ENCODE results near the gene ITGA5.
A peak's percentile ranks its signal among the peaks of the same experiment; 100 is the strongest.

Gene ITGA5

DNA sequence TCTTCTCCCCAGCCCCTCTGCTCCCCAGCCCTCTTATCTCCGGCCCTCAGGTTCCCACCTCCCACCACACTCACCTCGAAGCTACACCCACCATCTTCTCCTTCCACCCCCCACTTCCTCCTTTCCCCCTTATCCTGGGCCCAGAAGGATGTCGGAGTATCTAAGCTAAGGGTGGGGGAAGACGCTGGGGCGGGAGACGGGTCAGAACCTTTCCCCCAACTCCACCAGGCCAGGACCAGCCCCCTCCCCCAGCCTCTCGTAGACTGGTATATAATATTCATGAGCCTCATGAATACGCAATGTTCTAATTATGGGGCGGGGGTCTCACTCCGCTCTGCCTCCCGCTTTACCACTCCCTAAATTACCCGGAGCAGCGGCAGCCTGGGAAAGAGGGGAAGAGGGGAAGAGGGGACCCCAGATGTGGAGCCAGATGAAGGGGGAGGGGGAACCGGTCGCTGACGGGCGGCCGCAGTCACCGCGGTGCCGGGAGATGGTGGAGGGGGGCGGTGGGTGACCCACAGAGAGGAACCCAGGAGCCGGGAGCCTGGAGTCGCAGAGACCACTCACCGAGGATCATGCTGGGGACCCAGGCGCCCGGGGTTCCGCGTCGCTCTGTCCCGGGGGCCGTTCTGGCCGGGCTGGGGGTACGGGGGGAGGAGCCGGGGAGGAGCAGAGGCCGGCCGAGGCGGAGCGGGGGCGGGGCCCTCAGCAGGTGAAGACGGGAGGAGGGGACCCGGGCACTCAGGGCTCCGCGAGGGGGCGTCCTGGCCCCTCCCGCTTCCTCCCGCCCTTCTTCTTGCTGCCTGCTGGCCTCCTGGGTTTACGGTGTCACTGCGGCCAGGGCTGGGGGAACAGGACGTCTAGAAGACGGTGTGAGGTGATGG lies 28.2 kb downstream of the ITGA5 start:
- no peak for FAIRE-seq
- no peak for TF ChIP-seq POLR2AphosphoS5 (IDR thresholded peaks at IDR 0.05; ENCODE audit: low read depth, low read length)
- TF ChIP-seq TAF1 (IDR thresholded peaks at IDR 0.05; ENCODE audit: borderline replicate concordance, low read depth, low read length) = no peak
- no peak for TF ChIP-seq POLR2A (IDR thresholded peaks at IDR 0.05; ENCODE audit: low read depth, low read length)
- DNase-seq (ENCODE audit: insufficient read length) = peak; percentile 89

DNA sequence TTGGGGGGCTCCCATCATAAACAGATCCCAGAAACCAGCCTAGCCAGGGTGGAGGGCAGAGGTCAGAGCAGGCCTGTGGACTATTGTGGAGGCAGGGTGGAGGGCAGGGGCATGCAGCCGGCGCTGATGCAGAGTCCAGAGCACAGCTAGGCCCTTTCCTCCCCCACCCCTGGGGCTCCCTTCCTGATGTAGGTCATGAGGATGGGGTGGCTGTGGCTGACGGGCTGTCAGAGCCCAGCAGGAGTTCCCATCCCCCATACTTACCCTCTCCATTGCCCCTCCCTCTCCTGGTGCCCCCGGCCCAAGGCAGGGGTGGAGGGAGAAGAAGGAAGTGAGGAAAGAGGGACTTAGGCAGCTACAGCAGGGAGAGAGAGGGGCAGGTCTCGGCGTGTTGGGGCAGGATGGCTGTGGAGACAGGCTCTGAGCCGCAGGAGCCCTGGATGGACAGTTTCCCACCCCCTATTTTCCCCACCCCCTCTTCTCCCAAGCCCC lies 28.8 kb downstream of the ITGA5 start:
- TF ChIP-seq POLR2AphosphoS5 (IDR thresholded peaks at IDR 0.05; ENCODE audit: low read depth, low read length) = no peak
- no peak for TF ChIP-seq POLR2A (IDR thresholded peaks at IDR 0.05; ENCODE audit: low read depth, low read length)
- no peak for TF ChIP-seq TAF1 (IDR thresholded peaks at IDR 0.05; ENCODE audit: borderline replicate concordance, low read depth, low read length)
- DNase-seq (ENCODE audit: insufficient read length) = no peak
- no peak for FAIRE-seq

DNA sequence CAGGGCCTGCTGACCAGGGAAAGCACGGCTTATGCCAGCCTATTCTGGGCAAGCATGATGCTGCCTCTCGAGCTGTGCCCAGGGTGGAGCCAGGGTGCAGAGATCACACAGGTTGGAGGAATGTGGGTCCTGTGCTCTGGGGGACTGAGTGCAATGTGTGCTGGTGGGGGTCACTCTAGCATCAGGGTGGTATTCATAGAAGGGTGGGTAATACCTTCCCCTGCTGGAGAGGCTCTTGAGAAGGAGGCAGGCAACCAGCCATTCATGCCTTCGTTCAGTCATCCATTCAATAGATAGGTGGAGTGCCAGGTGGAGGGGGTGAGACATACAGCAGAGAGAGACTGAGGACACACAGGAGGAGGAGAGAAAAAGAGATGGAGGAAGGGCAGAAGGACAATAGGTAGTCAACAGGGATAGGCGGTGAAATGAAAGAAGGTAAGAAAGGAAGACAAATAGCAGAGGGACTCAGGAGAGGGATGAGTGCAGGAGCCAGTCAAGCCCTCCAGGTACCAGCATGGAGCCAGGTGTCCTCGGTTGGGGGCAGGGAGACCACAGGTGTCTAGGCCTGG lies 29.4 kb downstream of the ITGA5 start:
- TF ChIP-seq POLR2A (IDR thresholded peaks at IDR 0.05; ENCODE audit: low read depth, low read length) (no peak), TAF1 (IDR thresholded peaks at IDR 0.05; ENCODE audit: borderline replicate concordance, low read depth, low read length) (no peak), POLR2AphosphoS5 (IDR thresholded peaks at IDR 0.05; ENCODE audit: low read depth, low read length) (no peak)
- FAIRE-seq (no peak), DNase-seq (ENCODE audit: insufficient read length) (no peak)

DNA sequence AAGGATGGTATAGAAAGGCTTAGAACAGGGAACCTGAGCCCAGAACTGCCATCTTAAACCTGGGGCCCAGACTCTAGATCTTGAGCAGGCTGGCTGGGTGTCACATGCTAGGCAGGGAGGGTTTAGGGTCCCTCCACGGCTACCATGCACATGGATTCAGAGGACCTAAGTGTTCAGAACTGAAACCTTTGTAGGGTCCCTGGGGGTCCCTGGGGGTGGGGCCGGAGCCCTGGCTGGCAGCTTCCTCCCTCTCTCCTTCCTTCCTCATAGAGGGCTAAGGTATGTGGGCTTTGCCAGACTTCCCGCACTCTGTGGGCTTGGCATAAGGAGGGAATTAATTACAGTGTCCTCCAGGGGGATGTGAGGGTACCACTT lies 29.9 kb downstream of the ITGA5 start:
- no peak for TF ChIP-seq POLR2AphosphoS5 (IDR thresholded peaks at IDR 0.05; ENCODE audit: low read depth, low read length)
- TF ChIP-seq TAF1 (IDR thresholded peaks at IDR 0.05; ENCODE audit: borderline replicate concordance, low read depth, low read length) = no peak
- TF ChIP-seq POLR2A (IDR thresholded peaks at IDR 0.05; ENCODE audit: low read depth, low read length) = no peak
- DNase-seq (ENCODE audit: insufficient read length) (no peak), FAIRE-seq (no peak)

DNA sequence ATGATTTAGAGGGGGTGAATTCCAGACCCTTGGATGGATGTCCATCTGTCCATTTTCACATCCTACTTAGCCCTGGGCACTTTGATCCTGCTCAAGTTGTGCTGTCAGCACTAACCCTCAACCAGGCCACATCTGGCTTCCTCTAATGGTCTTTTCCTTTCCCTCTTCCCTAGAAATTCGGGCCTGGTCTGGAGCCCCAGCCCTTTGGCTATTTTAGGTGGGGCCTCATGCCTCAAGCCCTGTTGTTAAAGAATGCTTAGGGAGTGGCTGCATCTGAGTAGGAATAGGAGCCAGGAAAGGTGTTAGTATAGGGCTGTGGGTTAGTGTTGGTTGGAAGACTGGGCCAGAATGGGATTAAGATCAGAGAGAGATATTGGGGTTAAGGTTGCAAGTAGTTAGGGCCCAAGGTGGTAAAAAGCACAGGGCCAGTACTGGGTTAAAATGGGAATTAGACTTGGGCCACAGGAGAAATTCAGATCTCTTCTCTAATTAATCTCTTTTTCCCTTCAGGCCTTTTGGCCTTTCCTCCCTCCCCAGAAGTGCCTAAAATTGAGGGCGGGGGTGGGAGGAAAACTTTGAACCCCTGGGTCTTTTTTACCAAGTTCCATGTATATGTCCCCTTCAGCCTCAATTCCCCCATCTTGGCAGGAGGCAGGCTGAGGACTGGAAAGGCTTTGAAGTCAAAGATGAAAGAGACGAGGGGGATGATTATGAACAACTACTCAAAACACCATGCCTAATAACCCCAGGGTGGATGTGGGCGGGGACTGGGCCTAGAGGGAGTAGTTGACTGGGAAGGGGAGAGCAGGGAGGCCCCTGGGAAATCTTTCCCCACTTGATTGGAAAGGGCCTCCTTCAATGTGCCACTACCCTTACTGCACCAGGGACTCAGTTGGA lies 30.6 kb downstream of the ITGA5 start:
- no peak for TF ChIP-seq POLR2AphosphoS5 (IDR thresholded peaks at IDR 0.05; ENCODE audit: low read depth, low read length)
- TF ChIP-seq POLR2A (IDR thresholded peaks at IDR 0.05; ENCODE audit: low read depth, low read length) = no peak
- TF ChIP-seq TAF1 (IDR thresholded peaks at IDR 0.05; ENCODE audit: borderline replicate concordance, low read depth, low read length) = no peak
- DNase-seq (ENCODE audit: insufficient read length) (no peak), FAIRE-seq (no peak)

DNA sequence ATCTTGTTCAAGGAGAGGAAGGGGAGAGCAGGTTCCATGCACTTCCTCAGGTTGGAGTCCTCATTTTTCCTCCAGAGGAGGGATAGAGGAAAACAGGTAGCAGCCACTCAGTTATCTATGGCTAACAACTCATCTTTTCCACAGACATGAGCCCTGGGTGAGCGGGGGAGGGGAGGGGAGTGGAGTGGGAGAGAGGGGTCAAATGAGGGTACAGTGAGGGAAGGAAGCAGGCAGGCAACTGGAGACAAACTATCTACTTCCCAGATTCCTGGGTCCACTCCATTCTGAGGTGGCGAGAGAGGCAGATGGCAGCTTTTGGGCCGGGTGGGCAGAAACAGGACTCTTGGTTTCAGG lies 32.0 kb downstream of the ITGA5 start:
- no peak for FAIRE-seq
- no peak for DNase-seq (ENCODE audit: insufficient read length)
- TF ChIP-seq TAF1 (IDR thresholded peaks at IDR 0.05; ENCODE audit: borderline replicate concordance, low read depth, low read length) (no peak), POLR2A (IDR thresholded peaks at IDR 0.05; ENCODE audit: low read depth, low read length) (no peak), POLR2AphosphoS5 (IDR thresholded peaks at IDR 0.05; ENCODE audit: low read depth, low read length) (no peak)

DNA sequence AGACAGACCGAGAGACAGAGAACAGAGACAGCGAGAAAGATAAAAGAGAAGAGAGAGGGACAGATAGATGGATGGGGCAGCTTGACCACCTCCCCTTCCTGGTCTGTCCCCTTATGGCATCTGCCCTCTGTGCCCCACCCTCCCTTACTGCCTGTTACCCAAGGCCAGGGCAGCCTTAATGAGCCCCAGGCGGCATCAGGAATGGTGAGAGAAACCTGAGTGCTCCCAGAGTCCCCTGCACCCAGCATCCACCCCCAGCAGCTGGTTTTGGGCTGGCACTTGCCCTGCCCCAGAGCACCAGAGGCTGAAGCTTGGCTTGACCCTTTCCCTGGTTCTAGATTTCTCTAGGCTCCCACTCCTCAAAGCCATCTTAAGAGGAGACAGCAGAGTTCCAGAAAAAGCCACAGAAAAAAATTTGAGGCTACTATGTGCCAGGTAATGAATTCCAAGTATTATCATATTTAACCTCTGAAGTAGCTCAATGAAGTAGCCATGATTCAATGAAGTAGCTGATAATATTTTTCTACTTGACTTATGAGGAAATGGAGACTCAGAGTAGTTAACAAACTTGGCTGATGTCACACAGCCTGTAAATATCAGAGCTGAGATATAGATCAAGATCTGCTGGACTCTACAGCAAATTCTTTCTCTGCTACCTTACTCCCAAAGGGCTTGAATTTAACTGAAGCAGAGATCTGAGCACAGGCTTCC lies 32.5 kb downstream of the ITGA5 start:
- TF ChIP-seq POLR2A (IDR thresholded peaks at IDR 0.05; ENCODE audit: low read depth, low read length) = no peak
- TF ChIP-seq POLR2AphosphoS5 (IDR thresholded peaks at IDR 0.05; ENCODE audit: low read depth, low read length) = no peak
- TF ChIP-seq TAF1 (IDR thresholded peaks at IDR 0.05; ENCODE audit: borderline replicate concordance, low read depth, low read length) = no peak
- DNase-seq (ENCODE audit: insufficient read length) (no peak), FAIRE-seq (no peak)

DNA sequence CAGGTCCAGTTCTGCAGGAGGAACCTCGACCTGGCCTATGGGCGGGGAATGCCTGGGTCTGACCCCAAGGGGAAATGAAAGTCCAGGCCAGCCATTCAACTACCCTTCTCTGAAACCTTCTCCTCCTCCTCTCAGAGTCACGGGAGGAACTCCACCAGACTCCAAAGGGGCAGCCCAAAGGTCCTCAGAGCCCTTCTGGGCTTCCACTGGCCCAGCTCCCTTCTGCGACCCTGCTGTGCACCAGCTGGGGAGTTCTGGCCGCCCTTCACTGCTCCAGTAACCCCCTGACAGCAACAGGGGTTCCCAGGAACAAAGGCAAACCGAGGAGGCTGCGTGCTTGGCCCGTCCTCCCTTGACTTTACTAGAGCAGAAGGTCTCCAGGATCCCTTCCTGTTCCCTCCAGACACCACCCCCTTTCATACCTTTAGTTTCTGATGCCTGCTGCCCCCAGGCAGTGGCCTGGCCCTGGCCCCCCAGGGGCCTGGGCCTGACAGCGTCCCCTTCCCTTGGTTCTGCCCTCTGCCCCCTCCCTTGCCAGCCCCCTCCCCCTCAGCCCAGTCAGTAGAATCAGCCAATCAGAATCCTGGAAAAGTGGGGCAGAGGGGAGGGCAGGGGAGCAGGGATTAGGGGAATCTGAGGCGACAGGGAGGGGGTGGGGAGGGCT lies 33.7 kb downstream of the ITGA5 start:
- TF ChIP-seq POLR2AphosphoS5 (IDR thresholded peaks at IDR 0.05; ENCODE audit: low read depth, low read length) = no peak
- TF ChIP-seq POLR2A (IDR thresholded peaks at IDR 0.05; ENCODE audit: low read depth, low read length) = 0 out of 2 replicates have a peak, but pooled peaks have one; percentile 13
- no peak for TF ChIP-seq TAF1 (IDR thresholded peaks at IDR 0.05; ENCODE audit: borderline replicate concordance, low read depth, low read length)
- DNase-seq (ENCODE audit: insufficient read length) = peak; percentile 59
- peak; percentile 63 for FAIRE-seq

DNA sequence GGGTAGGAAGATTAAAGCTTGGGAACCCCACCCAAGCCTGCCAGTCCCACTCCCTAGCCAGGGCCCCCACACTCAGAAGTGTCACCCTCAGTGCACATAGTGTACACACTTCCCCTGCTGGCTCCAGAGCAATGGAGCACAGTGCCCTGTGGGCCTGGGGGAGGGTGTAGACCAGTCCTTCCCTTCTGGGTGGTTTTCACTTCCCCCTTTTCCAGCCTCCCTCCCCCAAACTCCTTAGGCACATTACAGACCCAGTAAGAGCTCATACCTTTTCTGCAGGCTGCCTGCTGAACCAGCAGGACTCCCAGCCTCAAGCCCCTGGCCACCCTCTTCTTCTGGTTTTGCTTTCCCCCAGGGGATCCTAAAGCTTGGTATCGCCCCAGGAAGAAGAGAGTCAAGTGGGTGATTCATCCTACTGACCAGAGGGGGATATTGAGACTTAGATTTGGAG lies 34.5 kb downstream of the ITGA5 start, which contains the start of gene ZNF385A:
ZNF385A (minus strand) TSS at position 143 of the 451 bp plus-strand sequence. CDS start 219 bp downstream, outside the sequence.
- DNase-seq (ENCODE audit: insufficient read length) (no peak), FAIRE-seq (no peak)
- no peak for TF ChIP-seq TAF1 (IDR thresholded peaks at IDR 0.05; ENCODE audit: borderline replicate concordance, low read depth, low read length)
- no peak for TF ChIP-seq POLR2A (IDR thresholded peaks at IDR 0.05; ENCODE audit: low read depth, low read length)
- TF ChIP-seq POLR2AphosphoS5 (IDR thresholded peaks at IDR 0.05; ENCODE audit: low read depth, low read length) = no peak

DNA sequence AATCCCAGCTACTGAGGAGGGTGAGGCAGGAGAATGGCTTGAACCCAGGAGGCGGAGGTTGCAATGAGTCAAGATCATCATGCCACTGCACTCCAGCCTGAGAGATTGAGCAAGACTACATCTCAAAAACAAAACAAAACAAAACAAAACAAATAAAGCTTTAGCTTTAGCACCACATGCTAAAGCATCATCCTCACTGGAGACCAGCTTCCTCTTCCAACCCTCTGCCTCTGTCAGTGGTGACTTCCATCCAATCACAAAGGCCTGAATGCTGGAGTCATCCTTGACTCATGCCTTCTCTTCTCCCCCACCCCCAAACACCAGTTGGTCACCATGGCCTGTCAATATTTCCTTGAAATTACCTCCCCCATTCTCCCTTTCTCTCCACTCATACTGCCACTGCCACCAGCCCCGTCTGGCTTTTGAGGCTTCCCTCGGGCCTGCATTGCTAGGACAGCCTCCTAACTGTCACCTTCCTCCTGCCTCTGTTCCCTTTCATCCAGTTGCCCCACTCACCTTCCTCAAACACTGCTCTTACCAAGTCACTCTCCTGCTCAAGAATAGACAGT lies 35.9 kb downstream of the ITGA5 start:
- FAIRE-seq = no peak
- no peak for DNase-seq (ENCODE audit: insufficient read length)

More for the DNA sequence above, 35.9 kb downstream of the ITGA5 start:
- TF ChIP-seq POLR2AphosphoS5 (IDR thresholded peaks at IDR 0.05; ENCODE audit: low read depth, low read length) (no peak), POLR2A (IDR thresholded peaks at IDR 0.05; ENCODE audit: low read depth, low read length) (no peak)

Measured in GM12892 (cell line).